GM19193 (cell line): ENCODE data around the gene RNF169.

Experiments used
- POLR2A ChIP-seq: IDR thresholded peaks from 4 replicates; pipeline ENCODE4 v1.6.1; 2011; ENCODE audit not compliant: insufficient read depth, insufficient read length; ENCODE audit errors: extremely low read depth

RNF169 gene

GRCh38 chr11:74719011-74719410, 29.6 kb upstream of the RNF169 start:
- no peak for TF ChIP-seq POLR2A

- TF ChIP-seq POLR2A, result no peak
Measured at GRCh38 chr11:74720596-74721478, 27.8 kb upstream of the RNF169 start.

DNA sequence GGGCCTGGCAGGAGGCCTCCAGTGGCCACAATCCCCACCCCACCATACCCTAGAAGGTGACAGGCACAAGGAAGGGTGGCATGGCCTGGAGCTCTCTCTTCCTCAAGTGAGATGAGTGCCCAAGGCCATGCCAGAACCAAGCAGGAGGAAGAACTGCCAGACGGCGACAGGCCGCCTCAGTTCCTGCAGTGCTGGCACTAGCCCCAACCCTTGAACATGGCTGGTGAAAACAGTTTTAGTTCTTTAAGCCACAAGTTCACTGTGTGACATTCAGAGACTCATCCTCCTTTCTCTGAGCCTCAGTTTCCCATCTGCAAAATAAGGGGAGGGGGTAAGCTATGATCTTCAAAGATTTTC, 27.2 kb upstream of the RNF169 start:
- TF ChIP-seq POLR2A, result no peak

DNA sequence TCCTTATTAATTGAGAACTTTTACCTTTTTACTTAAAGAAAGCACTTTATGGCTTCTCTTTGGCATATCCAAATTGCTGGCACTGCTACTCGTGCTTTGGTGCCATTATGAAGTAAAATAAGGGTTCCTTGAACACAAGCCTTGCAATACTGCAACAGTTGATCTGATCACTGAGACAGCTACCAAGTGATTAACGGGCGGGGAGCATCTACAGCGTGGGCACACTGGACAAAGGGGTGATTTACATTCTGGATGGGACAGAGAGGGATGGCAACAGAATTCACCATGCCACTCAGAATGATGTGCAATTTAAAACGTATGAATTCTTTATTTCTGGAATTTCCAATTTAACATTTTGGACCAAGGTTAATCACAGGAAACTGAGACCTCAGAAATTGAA, 25.1 kb upstream of the RNF169 start:
- TF ChIP-seq POLR2A, result no peak

GRCh38 chr11:74725701-74726100, 22.9 kb upstream of the RNF169 start:
- TF ChIP-seq POLR2A, result no peak

DNA sequence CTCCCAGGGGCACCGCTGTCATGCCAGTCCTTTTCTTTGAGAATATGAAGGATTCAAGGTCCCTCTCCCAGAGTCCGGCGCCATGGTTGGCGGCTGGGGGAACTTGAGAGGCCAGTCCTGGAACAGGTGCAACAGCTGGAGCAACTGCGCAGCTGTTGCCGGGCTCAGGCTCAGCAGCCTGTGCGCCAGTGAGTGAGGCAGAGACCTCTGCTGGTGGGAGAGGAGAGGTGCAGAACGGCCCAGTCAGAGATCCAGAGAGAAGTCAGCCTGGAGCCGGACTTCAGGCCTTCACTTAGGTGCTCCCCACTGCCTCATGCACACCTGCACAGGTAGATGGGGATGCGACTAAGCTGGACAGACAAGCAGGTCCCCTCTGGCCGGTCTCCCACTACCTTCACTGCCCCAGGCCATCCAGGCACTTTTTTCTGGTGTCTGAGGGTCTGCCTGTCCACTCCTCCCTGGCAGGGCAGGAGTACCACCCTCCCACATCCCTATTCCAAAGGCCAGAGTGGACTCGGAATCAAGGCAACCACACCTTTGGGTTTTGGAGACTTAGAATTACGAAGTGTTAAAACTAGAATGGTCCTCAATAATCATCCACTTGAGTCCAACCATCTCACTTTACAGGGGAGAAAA, 22.0 kb upstream of the RNF169 start:
- no peak for TF ChIP-seq POLR2A

GRCh38 chr11:74729397-74729796, 19.3 kb upstream of the RNF169 start:
- TF ChIP-seq POLR2A, result no peak

DNA sequence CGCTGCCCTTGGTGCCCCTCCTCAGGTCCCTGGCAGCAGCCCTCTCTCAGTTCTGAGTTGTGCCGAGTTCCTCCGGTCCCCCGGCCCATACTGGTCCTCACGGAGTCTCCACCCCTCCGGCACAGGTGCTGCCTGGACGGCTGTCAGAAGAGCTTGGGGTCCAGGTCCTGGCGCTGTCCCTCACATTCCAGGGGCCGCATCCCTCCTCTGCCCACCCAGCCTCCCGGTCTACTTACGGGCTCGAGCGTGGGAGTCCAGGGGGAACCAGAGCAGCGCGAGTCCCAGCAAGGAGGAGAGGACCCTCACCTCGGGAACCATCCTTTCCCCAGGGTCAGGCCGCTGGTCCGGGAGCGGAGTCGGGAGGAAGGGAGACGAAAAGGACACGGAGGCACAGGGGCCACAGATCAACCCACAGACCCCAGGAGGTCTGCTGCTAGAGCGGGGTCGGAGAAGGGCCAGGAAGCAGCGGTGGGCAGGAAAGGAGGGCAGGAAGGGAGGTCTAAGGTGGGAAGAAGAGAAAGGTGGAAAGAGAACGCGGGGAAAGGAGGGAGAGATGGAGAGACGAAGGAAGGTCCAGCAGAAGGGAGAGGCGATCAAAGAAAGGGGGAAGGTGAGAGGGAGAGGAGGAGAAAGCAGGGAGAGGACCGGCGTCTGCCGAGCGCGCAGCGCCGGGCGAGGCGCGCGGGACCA, 17.9 kb upstream of the RNF169 start:
- TF ChIP-seq POLR2A, result no peak

GRCh38 chr11:74731301-74732094, 17.2 kb upstream of the RNF169 start, which contains the start of gene CHRDL2:
CHRDL2 (minus strand) TSS chr11:74731426; CDS start chr11:74730888, 538 bp downstream.
- no peak for TF ChIP-seq POLR2A

- no peak for TF ChIP-seq POLR2A
Measured at GRCh38 chr11:74734559-74734925, 14.1 kb upstream of the RNF169 start.

- TF ChIP-seq POLR2A, result no peak
Measured at GRCh38 chr11:74735365-74735928, 13.2 kb upstream of the RNF169 start.

DNA sequence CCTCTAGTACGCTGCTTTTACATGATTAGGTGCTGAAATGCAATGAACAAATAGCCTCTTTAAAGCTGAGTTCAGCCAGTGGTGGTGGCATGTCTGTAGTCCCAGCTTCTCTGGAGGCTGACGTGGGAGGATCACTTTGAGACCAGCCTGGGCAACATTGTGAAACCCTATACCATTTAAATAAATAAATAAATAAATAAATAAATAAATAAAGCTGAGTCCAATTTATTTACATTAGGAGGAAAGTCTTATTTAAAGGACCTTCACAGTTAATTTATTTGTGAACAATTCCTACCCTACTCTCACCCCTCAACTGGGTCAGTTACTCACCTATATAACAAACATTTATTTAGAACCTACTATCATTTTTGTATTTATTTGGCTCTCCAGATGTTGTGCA, 12.6 kb upstream of the RNF169 start:
- TF ChIP-seq POLR2A, result no peak

- no peak for TF ChIP-seq POLR2A
Measured at GRCh38 chr11:74739546-74740270, 8.9 kb upstream of the RNF169 start.

DNA sequence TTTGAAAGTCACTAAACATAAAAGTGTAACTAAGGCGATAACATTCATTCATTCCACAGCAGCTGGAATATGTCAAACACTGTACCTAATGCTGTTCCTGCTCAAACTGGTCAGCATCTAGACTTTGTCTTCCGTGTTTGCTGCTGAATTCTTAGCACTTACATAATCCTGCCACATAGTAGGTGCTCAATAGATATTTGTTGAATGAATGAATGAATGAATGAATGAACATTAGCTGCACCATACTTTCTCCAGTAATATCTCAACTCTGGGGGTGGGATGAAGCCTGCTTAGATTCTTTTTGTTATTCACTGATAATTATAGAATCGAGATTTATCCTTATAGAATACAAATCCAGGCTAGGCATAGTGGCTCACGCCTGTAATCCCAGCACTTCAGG, 6.6 kb upstream of the RNF169 start:
- TF ChIP-seq POLR2A, result no peak
